NCI-H345 treated with DMSO at 0.1 percent for 48 hours (cell line): Measurements from ENCODE around the gene RNF213.

Experiments
- DNase-seq: peaks from one replicate; lab custom pipeline; 2025; ENCODE audit not compliant: unreplicated experiment; lab: John Stamatoyannopoulos, UW

The RNF213 gene

GRCh38 chr17:80347536-80347935 is 86.9 kb downstream of the RNF213 start:
- DNase-seq, result no peak

GRCh38 chr17:80347948-80348351 is 87.3 kb downstream of the RNF213 start:
- no peak for DNase-seq

- no peak for DNase-seq
These were observed 88.0 kb downstream of the RNF213 start for GRCh38 chr17:80348551-80349150.

GRCh38 chr17:80349151-80349651 is 88.5 kb downstream of the RNF213 start:
- no peak for DNase-seq

- DNase-seq, result no peak
These were observed 89.1 kb downstream of the RNF213 start for GRCh38 chr17:80349751-80350150.

- DNase-seq, result no peak
These were observed 91.7 kb downstream of the RNF213 start for GRCh38 chr17:80352216-80352895.

GRCh38 chr17:80352991-80353665 is 92.5 kb downstream of the RNF213 start:
- DNase-seq, result no peak

- no peak for DNase-seq
These were observed 93.1 kb downstream of the RNF213 start for GRCh38 chr17:80353718-80354275.

GRCh38 chr17:80354336-80354735 is 93.7 kb downstream of the RNF213 start:
- no peak for DNase-seq

GRCh38 chr17:80356231-80356856 is 95.7 kb downstream of the RNF213 start:
- DNase-seq, result no peak

- no peak for DNase-seq
These were observed 97.5 kb downstream of the RNF213 start for GRCh38 chr17:80358131-80358530.

GRCh38 chr17:80358861-80359260 is 98.2 kb downstream of the RNF213 start:
- no peak for DNase-seq

GRCh38 chr17:80359422-80360110 is 98.9 kb downstream of the RNF213 start:
- no peak for DNase-seq

- DNase-seq, result no peak
These were observed 99.7 kb downstream of the RNF213 start for GRCh38 chr17:80360396-80360795.

GRCh38 chr17:80361495-80362220 is 101.0 kb downstream of the RNF213 start:
- DNase-seq, result no peak

- no peak for DNase-seq
These were observed 101.9 kb downstream of the RNF213 start for GRCh38 chr17:80362428-80363119.

GRCh38 chr17:80363120-80363515 is 102.5 kb downstream of the RNF213 start:
- no peak for DNase-seq

GRCh38 chr17:80363518-80364090 is 103.0 kb downstream of the RNF213 start:
- peak; percentile 82 for DNase-seq

- DNase-seq, result peak; percentile 71
These were observed 103.5 kb downstream of the RNF213 start for GRCh38 chr17:80364091-80364691.
